Lung microvascular endothelial cell (primary cell): ENCODE measurements around the gene VIPR2. TPM values are rescaled to one million over a fixed set of nuclear protein-coding genes. Genes with fewer than 3 reads are reported as not detected.

Experiments
- DNase-seq, 2 donors: peaks; one replicate each; pipeline versions ENCODE4 v3.0.0 to v3.0.0-alpha.2; 2010; ENCODE audit warnings: low read depth in 2 of 2
- total RNA-seq: library from RNA; depleted of rRNA; stranded (reverse); fragments of >200 nt; gene quantifications from 2 replicates; pipeline ENCODE4 v1.2.1, GENCODE V29; 2014

Gene VIPR2
- total RNA-seq, 1 donor from 2014 or later = not detected

DNA sequence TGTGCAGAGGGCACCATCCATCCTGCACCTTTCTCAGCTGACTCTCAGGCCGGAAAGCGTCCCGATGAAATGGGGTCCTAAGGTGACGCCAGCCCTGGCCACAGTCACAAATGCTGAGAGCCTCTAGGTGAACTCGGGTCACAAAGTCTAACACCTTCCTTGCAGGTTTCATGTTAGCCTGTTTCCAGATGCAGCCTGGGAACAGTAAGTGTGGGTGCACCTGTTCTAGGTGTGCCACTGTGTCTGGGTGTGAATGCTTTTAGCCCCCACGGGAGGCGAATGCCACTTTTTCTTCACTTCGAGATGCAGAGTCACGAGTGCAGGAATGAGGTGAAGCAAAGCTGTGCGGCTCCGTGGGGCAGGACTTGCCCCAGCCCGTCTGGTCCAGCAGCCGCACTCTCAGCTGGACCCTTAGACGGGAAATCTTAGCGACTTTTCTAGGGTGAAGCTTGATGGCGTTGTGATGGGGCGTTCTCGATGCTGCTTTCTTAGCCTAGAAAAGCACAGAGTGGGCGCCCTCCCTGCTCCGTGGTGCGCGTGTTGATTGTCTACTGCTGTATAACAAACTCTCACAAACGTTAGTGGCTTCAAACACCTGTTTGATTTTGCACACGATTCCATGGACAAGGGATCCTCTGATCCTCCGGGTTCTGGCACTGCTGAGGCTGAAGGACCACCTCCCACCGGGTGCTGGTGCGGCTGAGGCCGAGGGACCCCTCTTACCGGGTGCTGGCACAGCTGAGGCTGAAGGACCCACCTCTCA, 13.6 kb upstream of the VIPR2 start:
- no peak for DNase-seq

DNA sequence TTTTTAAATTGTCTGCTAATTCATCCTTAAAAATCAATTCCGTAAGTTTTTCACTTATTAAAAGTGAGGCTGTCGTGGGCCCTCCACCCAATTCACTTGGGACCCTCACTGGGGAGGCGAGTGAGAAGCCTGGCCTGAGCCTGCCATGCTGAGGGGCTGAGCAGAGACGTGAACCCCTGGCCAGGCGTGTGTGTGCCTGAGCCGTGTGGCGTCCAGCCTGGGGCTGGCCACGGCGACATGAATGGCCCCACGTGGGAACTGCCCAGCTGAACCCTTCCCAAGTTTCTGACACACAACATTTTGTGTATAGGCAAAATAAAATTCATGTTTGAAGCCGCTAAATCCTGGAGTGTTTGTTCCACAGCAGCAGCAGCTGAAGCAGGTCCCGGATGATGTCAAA, 13.0 kb upstream of the VIPR2 start:
- DNase-seq = no peak

DNA sequence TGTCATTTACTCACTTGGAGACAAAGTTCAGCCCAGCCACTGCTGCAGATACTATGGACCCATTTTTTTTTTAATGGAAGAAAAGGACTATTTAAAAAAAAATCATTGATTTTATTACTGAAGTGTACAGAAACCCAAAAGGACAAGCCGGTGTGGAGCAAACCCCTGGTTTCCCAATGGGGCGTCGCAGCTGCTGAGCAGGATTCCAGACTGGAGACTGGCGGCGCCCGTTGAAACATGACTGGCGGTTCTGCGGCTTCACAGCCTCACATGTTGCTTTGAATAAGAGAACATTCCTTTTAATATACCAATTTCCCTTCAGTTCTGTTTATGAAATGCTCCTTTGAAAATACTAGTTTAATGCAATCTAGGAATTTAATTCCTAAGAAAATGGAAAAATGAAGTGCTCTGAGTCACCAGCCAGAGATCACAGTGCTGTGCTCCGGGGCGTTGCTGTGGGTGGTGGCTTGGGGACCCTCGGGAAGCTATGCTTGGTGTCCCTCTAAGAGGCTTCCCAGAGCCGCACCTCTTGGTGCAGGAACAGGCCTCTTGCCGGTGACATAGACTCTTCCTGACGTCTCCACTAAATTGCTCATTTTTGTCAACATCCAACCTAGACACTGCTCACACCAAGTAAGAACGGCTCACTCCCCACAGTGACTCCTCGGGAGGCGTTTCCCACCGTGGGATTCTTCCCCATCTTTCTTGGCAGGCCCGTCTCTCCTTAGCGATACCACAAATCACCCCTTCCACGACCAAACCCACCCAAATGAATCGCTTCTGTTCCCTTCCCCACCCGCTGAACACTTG, 12.0 kb upstream of the VIPR2 start:
- no peak for DNase-seq

DNA sequence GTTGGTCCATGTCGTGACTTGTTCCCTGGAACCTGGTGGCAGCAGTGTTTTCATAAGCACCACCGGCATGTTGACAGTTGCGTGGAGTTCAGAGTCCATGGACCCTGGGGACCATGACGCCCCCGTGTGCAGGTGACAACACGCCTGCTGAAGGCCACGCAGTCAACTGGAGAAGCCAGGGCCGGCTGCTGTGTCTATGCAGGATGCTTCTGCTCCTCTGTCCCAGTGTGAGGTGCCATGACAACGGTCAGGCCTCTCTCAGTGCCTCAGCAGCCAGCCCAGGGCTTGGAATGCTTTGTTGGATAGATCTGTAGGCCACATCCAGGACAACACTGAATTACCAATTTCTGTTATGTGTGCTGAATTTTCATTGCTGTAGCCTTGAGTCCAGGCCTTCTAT, 10.7 kb upstream of the VIPR2 start:
- no peak for DNase-seq

DNA sequence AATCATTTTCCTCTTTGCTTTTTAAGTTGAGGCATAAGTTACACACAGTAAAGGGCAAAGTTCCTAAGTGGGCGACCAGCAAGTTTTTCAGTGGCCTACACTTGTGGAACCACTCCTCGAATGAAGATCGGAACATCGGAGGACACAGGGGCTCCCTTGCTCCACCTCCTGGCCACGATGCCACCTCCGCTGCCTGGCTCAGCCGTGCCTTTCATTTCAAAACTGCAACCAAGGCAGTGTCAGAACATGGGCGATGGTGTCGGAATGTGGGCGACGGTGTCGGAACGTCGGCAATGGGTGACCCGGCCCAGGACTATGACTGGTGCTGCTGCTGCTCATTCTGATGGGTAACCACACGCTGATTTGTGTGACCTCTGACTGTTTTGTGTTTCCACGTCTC, 9.6 kb upstream of the VIPR2 start:
- DNase-seq = no peak

DNA sequence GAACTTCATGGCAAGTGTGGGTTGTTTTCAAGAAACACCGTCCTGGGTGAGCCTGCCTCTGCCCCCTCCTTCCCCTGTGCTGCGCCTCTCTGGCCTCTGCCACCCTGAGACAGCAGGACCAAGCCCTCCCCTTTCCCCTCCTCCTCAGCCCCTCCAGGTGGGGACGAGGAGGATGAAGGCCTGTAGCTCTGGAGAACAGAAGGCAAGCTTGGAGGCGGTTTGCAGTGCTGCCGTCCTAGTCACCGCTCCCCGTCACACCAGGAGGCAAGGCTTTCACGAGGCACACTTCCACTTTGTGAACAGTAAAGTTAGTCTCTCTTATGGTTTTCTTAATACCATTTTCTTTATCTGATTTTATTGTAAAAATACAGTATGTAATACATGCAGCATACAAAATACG, 8.8 kb upstream of the VIPR2 start:
- DNase-seq = no peak

DNA sequence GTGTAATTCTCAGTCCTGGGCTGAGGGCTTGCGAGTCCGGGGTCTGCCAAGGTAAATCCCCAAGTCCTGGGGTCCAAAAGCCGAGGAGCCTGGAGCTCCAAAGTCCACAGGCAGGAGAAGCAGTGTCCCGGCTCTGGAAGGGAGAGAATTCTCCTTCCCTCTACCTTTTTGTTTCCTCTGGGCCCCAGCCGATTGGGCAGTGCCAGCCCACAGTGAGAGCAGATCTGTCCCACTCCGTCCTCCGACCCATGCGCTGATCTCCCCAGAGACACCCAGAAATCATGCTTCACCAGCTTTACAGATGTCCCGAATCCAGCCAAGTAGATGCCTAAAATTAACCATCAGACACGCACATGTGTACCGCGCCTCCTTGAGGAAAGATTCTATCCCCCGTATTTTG, 8.1 kb upstream of the VIPR2 start:
- no peak for DNase-seq

DNA sequence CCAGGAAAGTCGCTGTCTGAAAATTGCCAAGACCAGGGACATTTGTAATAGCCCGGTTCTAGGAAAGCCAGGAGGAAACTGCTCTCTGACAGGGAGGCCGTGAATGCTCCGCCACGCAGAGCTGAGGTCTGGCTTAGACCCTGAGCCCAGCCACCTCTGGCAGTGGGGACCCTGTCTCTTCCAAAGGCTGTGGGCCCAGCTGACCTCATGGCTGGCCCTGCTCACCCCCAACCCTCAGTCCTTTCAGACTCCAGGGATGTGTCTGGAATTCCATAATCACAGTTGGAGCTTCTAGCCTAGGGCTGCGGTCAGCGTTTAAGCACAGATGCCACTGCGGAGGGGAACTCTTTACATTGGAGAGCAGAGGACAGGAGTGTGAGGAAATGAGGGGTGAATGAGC, 6.6 kb upstream of the VIPR2 start:
- no peak for DNase-seq

DNA sequence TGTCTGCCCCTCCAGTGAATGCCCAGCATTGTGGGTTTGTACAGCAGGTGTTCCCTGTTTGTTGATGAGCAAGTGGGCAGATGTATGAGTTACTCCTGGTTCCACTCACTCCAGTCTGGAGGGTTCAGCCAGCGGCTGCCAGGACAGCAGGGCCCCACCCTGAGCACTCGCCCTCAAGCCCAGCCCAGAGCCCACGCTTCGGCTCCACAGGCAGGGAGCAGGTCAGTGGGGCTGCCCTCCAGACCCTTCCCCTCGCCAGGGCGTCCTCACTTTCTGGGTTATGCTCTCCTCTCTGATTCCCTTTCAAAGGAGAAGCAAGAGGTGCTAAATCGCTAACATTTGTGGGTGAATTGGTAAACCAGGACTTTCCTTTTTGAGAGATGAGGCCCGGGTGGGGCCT, 4.8 kb upstream of the VIPR2 start:
- DNase-seq = no peak

DNA sequence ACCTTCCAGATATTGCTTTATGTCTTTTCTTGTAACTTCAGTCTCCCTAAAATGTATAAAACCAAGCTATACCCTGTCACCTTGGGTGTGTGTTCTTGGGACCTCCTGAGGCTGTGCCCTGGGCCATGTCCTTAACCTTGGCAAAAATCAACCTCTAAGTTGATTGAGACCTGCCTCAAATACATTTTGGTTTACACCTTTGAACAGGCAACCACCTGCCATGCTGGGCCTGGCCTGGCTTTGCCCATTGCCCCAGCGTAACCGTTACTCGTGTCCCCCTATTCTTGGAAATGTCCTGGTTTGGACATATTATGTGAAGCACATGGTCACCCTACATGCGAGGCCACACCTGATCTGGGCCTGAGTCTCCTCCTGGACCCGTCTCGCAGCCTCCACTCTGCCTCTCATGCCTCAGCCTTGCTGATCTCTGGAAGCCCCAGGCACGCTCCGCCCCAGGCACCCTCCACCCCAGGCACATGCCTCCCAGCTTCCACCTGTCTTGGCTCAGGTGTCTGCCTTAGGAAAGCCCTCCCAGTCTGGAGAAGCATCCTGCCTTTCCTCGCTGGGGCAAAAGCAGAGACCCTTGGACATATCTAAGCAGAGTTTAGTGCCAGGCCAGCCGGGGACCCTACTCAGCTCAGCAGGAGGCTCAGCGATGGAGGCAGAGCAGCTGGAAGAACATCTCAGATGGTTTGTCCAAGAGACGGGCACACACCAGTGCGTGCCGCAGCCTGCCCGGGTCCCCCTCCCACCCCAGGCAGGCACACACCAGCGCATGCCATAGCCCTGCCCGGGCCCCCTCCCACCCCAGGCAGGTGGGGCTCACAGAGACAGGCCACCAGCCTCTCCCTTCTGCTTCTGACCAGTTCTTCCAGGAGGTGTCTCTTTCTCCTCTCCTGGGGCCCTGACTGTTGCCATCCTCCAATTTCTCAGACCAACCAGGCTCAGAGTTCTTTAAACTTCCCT, 4.0 kb upstream of the VIPR2 start:
- DNase-seq = no peak

DNA sequence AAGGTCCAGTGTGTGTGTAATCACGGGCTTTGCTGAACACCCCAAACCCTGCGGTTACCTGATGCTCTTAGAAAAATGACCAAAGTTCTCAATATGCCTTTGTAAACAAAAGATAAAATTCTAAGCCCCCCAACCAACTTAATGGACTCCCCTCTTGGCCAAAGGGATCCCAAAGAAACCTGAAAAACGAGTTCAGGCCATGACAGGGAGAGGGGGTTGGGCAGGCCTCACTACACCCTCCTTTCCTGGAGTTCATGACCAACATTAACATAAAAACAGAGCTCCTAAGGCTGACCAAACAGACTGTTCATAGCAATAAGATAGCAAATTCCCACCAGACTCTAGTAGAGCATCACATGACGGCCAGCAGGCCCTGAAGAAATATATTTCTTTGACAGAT, 3.0 kb upstream of the VIPR2 start:
- no peak for DNase-seq

DNA sequence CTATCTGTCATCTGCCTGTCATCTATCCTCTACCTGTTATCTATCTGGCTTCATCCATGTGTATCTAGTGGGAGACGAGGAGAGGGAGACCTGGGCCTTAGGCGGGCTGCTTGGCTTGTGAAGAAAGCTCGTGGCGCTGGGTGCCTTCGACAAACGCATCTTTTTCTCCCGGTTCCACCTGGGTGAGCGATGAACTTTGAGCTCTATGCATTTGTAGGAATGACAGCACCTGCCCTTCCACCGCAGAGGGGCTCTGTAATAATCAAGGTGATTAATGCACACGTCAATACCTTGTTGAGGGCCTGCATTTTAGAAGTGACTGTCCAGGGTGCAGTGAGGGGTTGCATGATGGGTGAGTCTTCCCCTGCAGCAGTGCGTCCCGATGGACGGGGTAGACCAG, 2.6 kb upstream of the VIPR2 start:
- no peak for DNase-seq

DNA sequence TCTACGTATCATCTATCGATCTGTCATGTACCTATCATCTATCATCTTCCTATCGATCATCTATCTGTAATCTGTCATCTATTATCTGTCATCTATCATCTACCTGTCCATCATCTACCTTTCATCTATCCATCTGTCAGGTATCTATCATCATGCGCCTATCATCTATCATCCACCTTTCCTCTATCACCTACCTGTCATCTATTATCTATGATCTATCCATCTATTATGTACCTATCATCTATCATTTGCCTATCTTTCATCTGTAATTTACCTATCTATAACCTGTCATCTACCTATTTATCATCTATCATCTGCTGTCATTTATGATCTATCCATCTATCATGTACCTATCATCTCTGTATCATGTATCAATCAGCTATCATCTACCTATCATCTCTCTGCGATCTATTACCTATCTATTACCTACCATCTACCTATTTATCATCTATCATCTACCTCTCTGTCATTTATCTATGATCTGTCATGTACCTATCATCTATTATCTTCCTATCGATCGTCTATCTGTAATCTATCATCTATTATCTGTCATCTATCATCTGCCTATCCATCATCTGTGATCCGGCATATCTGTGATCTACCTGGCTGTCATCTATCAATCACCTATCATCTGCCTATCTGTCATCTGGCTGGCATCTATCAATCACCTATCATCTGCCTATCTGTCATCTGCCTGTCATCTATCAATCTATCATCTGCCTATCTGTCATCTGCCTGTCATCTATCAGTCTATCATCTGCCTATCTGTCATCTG, 1.6 kb upstream of the VIPR2 start:
- no peak for DNase-seq

DNA sequence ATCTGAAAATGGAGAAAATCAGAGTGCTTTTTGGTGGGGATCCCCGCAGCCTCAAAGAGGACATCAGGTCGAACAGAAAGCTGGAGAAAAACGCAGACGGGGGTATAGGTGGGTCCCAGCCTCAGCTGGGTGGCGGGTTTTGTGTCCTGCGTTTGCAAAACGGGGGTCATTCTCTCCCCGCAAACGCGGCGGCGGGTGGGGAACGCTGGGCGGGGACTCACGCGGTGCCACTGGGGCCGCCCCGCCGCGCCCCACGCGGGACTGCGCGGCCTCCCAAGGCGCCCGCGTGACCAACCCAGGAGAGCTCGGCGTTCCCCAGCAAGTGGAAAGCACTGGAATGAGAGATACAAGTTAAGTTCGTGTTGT, 806 bp upstream of the VIPR2 start:
- DNase-seq = no peak

DNA sequence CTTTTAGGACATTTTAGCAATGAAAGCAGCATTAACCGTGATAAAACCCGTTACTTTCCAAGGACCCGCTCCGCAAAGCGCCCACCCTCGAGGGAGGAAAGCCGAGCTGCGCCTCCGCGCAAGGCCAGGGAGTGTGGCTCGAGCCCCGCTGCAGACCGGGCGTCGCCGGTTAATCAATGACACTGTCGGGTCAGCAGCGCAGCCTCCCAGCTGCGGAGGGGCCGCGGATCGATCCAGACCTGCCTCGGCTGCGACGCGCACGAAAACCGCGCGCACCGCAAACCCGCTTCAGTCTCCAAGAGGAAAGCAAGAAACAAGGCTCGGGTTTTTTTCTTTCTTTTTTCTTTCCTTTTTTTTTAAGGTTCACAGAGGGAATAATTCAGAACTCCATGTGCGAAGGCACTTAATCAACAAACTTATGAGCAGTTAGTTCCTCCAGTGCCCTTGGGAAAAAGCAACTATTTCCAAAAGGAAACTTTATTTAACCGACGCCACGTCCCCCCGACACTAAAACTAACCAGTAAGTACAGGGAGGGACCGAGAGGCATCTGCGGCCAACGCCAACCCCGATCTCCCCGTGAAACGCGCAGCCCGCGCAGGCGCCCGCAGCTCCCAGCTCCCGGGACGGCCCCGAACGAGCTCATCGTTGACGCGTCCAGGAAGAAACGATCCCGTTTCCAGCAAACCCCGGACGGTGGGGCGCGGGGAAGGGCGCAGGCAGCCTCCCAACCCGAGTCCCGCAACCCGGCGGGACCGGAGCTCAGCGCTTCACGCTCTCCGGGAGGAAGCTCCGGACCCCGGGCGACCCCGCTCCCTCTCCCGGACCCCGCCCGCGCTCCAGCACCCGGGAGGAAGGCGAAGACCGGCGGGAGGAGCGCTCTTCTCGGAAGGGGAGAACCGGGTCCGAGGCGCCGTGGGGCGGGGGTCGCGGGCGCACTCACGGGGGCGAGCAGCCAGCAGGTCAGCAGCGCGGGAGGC, 598 bp downstream of the VIPR2 start:
- no peak for DNase-seq

DNA sequence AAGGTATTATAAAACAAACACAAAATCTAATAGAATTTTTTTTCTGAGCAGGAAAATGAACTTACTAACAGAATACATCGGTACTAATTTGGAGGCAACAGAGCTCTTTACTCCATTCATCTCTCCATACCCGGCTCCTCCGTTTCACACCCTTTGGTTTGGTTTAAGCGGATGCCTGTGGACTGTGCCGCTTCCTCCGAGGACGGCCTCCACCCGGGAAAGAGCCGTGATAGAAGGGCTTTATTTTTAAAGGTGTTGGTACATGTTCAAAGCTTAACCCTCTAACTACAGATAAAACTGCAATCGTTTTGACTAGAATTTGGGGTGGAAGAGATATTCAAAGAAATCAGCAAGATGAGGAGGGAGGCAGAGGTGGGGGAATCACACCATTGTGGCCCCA, 1.9 kb downstream of the VIPR2 start:
- no peak for DNase-seq

DNA sequence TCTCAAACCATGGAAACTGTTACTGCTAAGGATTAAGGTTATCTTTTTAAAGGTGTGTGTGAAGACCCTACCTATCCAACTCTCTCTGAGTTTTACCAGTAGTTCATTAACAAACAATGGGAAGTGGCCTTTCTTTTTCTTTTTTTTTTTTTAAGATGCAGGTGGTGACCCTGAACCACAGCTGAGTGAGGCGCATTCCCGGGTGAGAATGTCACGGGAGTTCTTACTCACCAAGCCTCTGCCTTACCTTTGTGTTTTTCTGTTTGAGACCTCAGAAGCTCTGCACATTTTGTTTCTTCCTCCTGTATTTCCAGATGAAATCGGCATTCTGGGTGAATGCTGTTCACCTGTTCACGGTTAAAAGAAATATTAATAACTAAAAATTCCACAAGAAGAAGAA, 2.5 kb downstream of the VIPR2 start:
- DNase-seq = no peak

DNA sequence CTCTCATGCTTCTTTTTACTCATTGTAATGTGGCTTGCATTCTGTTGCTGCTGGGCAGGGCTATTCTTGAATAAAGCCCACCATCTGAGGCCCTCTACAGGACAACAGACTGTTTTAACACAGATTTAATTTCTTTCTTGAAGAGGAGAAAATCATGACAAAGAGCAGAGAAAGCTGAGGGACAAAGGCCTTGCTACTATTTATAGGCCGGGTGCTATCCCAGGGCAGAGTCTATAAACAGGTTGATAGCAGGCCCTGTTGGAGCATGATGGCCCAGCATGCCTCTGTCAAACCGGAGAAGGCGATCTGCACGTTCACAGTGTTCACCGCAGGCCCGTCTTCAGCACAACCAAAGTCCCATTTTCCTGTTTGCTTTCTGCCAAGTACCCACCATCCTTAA, 3.0 kb downstream of the VIPR2 start:
- no peak for DNase-seq

DNA sequence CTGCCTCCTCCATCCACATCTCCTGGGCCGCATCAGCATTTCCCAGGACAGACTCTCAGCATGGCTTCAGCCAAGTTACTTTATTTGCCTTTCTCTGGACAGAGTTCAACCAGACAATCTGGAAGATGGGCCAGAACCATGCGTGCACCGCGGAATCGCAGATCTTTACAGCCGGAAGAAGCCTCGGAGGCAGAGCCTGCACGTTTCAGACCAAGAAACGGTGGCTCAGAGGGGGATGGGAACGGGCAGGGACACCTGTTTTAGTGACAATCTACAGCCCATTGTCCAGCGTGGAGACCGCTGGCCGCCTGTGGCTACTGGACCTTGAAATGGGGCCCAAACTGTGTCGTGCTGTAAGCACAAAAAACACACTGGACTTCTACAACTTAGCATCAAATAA, 3.5 kb downstream of the VIPR2 start:
- DNase-seq = no peak
